HEK293T (cell line): ENCODE results near the gene RWDD4.

Experiments used
- BHLHE40 ChIP-seq: fragments of 450-650 bp; IDR thresholded peaks from 2 replicates; pipeline ENCODE4 v1.6.1; 2016; ENCODE audit warnings: mild to moderate bottlenecking, moderate library complexity, borderline replicate concordance
- ELF4 ChIP-seq: fragments of 450-650 bp; IDR thresholded peaks from 2 replicates; pipeline ENCODE4 v1.6.1; 2017; ENCODE audit warnings: antibody characterized with exemption
- ZNF384 ChIP-seq: fragments of 450-650 bp; IDR thresholded peaks from 2 replicates; pipeline ENCODE4 v1.6.1; 2016

DNA sequence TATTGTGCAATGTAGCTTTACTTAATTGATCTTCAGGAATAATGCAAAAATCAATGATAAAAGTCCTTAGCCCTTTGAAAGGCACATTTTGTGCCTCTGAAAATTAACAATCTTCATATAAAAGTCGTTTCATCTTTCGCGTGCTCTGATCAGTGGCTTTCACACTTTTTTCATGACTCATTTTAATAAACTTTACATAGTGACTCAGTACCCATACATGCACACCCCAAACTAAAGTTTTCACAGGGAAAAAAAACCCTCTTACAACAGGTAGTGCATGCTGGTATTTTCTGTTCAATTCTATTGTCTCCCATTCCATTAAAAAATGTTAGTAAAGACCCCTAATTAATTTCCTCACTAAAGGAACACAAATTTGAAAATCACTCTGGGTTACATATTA, 21.5 kb downstream of the RWDD4 start:
- no peak for TF ChIP-seq ZNF384
- TF ChIP-seq BHLHE40 = no peak
- no peak for TF ChIP-seq ELF4
